Measurements from ENCODE around the gene CARF. TPM values are rescaled to one million over a fixed set of nuclear protein-coding genes. Genes with fewer than 3 reads are reported as not detected.

The CARF gene
- total RNA-seq, 2 donors from 2014 or later: 9.9 to 12.4 TPM

GRCh38 chr2:203002054-203002821, 90.2 kb downstream of the CARF start:
- no peak for DNase-seq (ENCODE audit: low spot score)
- intact Hi-C loops (cut with DNase I): no loop called here

- no peak for DNase-seq (ENCODE audit: low spot score)
Observed at GRCh38 chr2:203003716-203004115, 91.6 kb downstream of the CARF start.

GRCh38 chr2:203014456-203015199, 102.6 kb downstream of the CARF start, which contains the start of gene NBEAL1:
NBEAL1 (plus strand) TSS chr2:203014875; CDS start chr2:203016385, 1,510 bp downstream.
- intact Hi-C loops (cut with DNase I): no loop called here
- peak; percentile 100 for DNase-seq (ENCODE audit: low spot score)

More at GRCh38 chr2:203003716-203004115, 91.6 kb downstream of the CARF start:
- intact Hi-C loops (cut with DNase I): no loop called here

GRCh38 chr2:203016716-203017115, 104.6 kb downstream of the CARF start:
- DNase-seq (ENCODE audit: low spot score): no peak
- intact Hi-C loops (cut with DNase I): no loop called here

GRCh38 chr2:203018181-203018580, 106.1 kb downstream of the CARF start:
- DNase-seq (ENCODE audit: low spot score): no peak
- intact Hi-C loops (cut with DNase I): no loop called here

GRCh38 chr2:203019142-203019541, 107.1 kb downstream of the CARF start:
- no peak for DNase-seq (ENCODE audit: low spot score)
- intact Hi-C loops (cut with DNase I): no loop called here

GRCh38 chr2:203021991-203022390, 109.9 kb downstream of the CARF start:
- DNase-seq (ENCODE audit: low spot score): no peak
- intact Hi-C loops (cut with DNase I): no loop called here

- DNase-seq (ENCODE audit: low spot score): no peak
- intact Hi-C loops (cut with DNase I): no loop called here
Observed at GRCh38 chr2:203022751-203023150, 110.7 kb downstream of the CARF start.

- intact Hi-C loops (cut with DNase I): no loop called here
- no peak for DNase-seq (ENCODE audit: low spot score)
Observed at GRCh38 chr2:203025592-203025991, 113.5 kb downstream of the CARF start.

- no peak for DNase-seq (ENCODE audit: low spot score)
- intact Hi-C loops (cut with DNase I): no loop called here
Observed at GRCh38 chr2:203030545-203030944, 118.5 kb downstream of the CARF start.

- DNase-seq (ENCODE audit: low spot score): no peak
- intact Hi-C loops (cut with DNase I): no loop called here
Observed at GRCh38 chr2:203030991-203031390, 118.9 kb downstream of the CARF start.

GRCh38 chr2:203033395-203033794, 121.3 kb downstream of the CARF start:
- intact Hi-C loops (cut with DNase I): no loop called here
- no peak for DNase-seq (ENCODE audit: low spot score)

GRCh38 chr2:203035879-203036470, 123.9 kb downstream of the CARF start:
- DNase-seq (ENCODE audit: low spot score): no peak
- intact Hi-C loops (cut with DNase I): no loop called here

Other genes with a start within 250 kb of the CARF start
- 10 to 100 TPM; 11.1 to 12.0 TPM for gene ICA1L, start 40.5 kb upstream of the CARF start, total RNA-seq
- gene WDR12, start 602 bp upstream of the CARF start, total RNA-seq: 10 to 100 TPM; 31.5 to 33.6 TPM
- 10 to 100 TPM; 37.4 to 60.8 TPM for gene NBEAL1, start 102.6 kb downstream of the CARF start, total RNA-seq